HG02763 (cell line): Measurements from ENCODE around the gene SYNGR3.
A peak's percentile ranks its signal among the peaks of the same experiment; 100 is the strongest.

Source experiments
- ATAC-seq: cut with Tn5 transposase; IDR thresholded peaks from one replicate; pipeline ENCODE4 v1.9.1; 2021; ENCODE audit warnings: mild to moderate bottlenecking, moderate library complexity; ENCODE audit not compliant: unreplicated experiment

Gene SYNGR3

GRCh38 chr16:1991135-1991551 lies 1.4 kb downstream of the SYNGR3 start:
- peak; percentile 31 for ATAC-seq

DNA sequence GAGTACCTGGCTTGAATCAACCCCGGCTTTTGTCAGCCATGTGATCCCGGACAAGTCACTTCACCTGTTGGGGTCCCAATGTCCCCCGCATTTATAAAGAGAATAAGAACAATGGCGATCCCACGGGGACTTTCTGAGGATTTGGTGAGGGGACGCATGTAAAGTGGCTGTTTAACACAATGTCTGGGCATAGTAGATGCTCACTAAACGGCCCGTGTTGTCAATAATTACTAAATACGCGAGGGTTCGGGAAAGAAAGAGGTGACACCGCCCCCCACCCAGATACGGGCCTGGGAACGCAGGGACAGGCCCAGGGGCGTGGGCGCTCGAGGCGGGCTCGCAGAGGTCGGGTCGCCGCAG lies 1.8 kb downstream of the SYNGR3 start:
- no peak for ATAC-seq

DNA sequence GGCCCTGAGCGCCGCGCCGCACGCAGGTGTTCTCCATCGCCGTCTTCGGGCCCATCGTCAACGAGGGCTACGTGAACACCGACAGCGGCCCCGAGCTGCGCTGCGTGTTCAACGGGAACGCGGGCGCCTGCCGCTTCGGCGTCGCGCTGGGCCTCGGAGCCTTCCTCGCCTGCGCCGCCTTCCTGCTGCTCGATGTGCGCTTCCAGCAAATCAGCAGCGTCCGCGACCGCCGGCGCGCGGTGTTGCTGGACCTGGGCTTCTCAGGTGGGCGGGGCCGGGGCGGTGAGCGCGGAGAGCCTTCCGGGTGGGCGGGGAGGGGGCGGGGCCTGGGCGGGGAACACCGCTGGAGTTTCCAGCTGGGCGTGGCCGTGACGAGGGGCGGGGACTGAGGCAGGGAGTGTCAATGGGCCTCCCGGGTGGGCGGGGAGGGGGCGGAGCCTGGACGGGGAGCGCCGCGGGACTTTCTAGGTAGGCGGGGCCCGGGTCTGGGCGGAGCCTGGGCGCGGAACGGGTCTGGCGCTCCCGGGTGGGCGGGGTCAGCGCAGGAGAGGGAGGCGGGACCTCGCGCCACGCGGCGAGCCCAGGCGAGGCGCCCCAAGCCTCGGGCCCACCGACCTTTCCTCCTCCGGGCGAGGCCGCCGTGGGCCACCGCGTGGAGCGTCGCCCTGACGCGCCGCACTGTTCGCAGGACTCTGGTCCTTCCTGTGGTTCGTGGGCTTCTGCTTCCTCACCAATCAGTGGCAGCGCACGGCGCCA lies 2.4 kb downstream of the SYNGR3 start:
- peak; percentile 49 for ATAC-seq

DNA sequence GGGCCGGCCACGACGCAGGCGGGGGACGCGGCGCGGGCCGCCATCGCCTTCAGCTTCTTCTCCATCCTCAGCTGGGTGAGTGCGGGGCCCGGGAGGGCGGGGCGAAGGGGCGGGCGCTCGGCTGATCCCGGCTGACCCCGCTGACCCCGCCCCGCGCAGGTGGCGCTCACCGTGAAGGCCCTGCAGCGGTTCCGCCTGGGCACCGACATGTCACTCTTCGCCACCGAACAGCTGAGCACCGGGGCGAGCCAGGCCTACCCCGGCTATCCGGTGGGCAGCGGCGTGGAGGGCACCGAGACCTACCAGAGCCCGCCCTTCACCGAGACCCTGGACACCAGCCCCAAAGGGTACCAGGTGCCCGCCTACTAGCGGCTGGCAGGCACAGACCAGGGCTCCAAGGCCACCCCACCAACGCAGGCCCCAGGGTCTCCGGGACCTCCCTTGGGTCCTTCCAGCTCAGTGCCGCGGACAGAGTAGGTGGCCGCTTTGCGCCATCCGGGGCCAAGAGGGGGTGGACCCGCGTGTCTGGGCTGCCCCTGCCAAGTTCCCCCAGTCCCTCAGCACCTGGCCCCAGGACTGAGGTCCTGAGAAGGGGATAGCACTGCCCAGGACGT lies 3.0 kb downstream of the SYNGR3 start:
- ATAC-seq = no peak

DNA sequence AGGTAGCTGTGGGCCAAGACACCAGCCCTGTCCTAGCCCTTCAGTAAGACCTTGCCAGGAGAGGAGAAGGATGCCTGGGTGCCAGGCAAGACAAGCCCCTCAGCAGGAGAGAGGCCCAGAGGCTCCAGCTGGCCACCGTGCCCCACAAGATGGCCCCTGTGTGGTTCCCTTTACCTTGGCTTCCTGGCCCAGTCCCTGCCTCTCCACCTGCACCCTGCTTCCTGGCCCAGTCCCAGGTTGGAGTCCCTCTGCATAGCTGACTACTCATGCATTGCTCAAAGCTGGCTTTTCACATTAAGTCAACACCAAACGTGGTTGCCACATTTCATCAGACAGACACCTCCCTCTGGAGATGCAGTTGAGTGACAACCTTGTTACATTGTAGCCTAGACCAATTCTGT lies 4.0 kb downstream of the SYNGR3 start:
- ATAC-seq = no peak

- no peak for ATAC-seq
Measured at GRCh38 chr16:1997494-1998359, 8.0 kb downstream of the SYNGR3 start.

- ATAC-seq = no peak
Measured at GRCh38 chr16:1998360-1998835, 8.6 kb downstream of the SYNGR3 start.

DNA sequence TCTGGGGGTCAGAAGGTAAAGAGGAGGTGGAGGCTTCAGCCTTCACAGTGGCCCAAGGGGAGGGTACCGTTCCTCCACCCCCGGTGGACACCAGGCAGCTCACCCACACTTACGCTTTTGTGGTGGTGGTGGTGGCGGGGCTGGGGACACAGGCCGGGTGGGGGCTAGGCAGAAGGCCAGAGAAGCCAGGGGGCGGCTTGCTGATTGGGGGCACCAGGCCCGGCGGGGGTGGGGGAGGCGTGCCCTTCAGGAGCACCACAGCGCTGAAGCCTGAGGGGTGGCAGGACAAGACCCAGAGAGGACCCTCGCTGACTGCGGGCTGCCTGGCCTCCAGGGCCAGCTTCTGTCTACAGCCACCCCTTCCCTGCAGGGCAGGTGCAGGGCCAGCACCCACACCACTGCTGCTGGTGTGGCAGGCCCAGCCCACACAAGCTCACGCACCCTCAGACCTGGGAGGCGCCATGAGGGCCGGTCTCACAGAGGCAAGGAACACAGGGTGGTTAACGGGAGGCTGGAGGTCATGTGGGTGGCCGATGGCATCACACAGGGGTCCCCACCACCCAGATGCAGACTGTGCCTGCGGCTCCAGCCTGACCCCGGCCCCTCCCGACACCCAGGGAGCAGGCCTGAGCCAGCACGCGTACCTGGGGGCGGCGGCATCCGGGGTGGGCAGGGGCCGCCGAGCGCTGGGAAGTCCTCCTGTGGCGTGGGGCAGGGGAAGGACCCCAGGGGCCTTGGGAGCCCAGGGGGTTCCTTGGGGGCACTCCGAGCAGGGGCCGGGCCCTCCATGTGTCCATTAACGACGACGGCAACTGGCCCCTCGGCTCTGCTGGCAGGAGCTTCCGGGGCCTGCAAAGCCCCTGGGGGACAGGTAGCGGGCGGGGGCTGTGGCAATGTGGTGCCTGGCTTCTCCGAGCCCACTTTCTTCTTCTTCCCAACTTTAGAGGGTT lies 9.4 kb downstream of the SYNGR3 start:
- ATAC-seq = no peak

GRCh38 chr16:1999866-2000514 lies 10.2 kb downstream of the SYNGR3 start:
- ATAC-seq = no peak

- ATAC-seq = no peak
Measured at GRCh38 chr16:2001035-2001434, 11.3 kb downstream of the SYNGR3 start.

DNA sequence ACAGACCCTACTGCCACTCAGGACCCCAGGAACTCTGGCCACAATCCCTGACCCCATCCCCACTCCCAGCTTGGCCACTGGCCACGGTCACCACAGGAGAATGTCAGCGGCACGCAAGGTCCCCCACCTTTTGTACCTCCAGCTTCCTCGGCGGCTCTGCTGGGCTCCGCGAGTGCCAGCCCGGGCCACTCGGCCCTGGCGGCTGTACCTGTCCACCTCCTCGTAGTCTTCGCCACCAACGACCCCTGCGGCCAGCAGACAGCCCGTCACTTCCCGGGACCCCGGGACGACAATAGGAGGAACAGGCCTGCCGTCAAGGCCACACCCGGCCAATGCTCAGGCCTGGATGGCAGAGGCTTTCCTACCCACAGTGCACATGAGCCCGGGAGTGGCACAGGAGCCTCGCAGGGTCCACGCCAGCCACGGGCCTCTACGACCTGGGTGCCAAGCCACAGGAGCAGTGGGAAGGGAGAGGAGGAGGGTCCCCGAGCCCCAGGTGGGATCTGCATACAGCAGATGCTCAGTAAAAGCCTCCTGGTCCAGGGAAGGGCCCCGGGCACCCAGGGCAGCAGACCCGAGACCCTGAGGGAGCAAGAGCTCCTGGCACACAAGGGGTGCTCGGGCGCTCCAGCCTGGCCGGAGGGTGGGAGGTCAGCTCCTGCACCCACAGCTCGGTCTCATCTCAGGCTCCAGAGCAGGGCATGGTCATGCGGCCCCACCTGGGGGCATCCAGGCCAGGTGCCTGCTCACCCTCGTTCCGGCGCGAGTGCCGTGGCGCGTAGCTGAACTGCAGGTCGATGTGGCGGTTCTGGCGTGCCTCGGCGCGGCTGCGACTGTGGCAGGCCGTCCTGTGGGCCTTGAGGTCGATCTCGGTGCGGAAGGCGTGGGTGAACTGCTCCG lies 11.9 kb downstream of the SYNGR3 start:
- no peak for ATAC-seq

GRCh38 chr16:2002406-2003230 lies 12.8 kb downstream of the SYNGR3 start:
- no peak for ATAC-seq

DNA sequence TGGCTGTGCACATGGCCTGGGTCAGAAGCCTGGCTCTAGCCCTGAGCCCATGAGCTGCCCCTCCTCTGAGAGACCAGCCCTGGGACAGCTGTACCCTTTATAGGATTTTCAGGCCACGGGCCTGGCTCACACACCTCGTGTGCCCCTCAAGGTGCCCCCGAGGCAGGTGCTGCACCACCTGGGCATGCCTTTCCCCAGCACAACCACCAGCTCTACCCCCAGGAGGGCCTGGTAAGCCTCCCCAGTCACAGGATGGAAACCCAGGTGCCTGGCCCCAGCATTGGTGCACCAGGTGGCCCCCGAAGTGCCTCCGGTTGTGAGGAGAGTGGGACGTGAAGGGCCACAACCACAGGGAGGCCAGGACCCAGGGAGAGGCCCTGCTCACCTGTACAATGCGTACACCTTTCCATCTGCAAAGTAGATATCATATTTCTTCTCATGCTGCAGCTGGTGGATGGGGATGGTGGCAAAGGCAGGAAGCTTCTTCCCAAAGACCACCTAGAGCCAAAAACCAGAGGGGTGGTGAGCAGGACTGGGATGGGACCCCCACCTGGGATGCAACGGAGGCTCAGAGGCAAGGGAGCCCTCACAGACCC lies 13.6 kb downstream of the SYNGR3 start:
- ATAC-seq = no peak

DNA sequence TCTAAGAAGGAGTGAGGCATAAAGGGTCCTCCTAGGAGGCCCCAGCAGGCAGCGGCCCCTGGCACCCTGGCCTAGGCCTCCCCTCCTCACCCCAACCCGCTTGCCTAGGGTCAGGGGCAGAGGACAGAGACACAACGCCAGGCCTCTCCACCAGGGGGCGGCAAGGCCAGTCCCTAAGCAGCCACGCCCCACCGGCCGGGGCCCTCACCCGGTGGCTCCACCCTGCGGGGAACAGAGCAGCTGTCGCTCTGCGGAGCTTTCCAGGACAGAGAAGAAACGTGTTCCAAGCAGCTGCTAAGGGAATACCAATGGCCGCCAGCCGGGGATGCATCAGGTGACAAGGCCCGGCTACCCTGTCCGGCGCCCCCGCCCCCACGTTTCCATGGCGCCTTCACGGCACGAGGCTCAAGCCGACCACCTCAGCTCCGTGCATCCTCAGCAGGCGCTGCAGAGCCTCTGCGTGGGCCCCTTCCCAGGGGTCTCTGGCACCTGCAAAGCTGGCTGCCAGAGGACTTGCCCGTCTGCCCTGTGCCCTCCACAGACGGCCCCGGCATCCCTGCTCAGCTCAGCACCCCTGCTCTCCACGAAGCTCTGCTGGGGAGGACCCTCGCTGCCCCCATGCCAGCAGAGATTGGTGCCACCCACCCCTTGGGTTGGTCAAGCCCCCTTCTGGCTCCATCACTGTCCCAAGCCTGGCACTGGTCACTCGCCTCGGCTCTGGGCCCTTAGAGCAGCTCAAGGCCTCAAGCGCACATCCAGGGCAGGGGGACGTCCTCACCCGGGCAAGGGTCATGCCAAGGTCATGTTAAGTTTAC lies 14.3 kb downstream of the SYNGR3 start:
- no peak for ATAC-seq

GRCh38 chr16:2004795-2005517 lies 15.2 kb downstream of the SYNGR3 start:
- ATAC-seq = no peak

DNA sequence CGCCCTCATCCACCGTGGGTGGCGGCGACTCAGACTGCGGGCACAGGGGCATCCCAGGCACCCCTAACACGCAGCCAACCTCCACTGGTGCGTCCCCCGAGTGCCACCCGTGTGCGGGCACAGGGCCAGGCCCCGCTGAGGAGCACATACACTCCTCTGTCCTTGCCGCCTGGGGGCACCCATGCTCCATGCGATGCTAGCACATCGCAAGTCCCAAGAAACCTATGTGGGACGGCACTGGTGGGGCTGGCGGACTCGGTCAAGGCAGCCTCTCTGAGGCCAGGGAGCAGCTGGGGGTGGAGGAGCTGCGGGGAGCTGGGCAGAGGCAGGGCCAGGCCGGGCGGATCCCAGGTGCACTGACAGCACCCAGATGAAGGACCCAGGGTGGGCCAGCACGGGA lies 15.9 kb downstream of the SYNGR3 start:
- no peak for ATAC-seq
